ENCODE measurements around the gene ZNRF1. TPM values are rescaled to one million over a fixed set of nuclear protein-coding genes. Genes with fewer than 3 reads are reported as not detected.

ZNRF1 gene
- total and polyA plus RNA-seq, 2 of the 13 experiments (the other 11 are each of a cell fraction or from before 2014, with no cell fraction given), result 43.9 to 58.7 TPM

DNA sequence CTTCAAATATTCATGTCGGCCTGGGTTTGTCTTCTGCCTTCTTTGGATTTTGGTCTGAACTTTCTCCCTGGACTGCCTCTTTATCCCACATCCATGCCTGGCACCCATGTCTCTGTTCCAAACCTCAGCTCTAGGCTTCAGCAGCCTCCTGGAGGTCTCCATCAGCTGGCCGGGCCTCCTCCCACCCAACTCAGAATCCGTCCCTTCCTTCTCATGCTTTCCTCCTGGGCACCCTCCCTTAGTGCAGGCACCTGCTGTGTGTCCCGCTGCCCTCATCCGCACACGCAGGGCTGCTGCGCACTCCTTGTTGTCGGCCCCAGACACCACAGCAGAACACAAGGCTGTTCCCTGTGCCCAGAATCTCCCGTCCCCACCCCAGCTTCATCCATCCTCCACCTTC lies 103.8 kb downstream of the ZNRF1 start:
- no peak for FAIRE-seq

More for the DNA sequence above, 103.8 kb downstream of the ZNRF1 start:
- DNase-seq (ENCODE audit: low spot score) (no peak), ATAC-seq (no peak)
- H3K4me2 ChIP-seq (ENCODE audit: low read depth, low read length), result no peak overlapping the region
- H3K27me3 ChIP-seq (ENCODE audit: control insufficient read depth in 1 of 2, insufficient read depth in 2 of 2, low read length in 2 of 2), result no peaks in the 10 kb centered on the region
- H3K9ac ChIP-seq (ENCODE audit: insufficient read depth, low read depth, low read length), result no peak overlapping the region
- H3K27ac ChIP-seq (ENCODE audit: extremely low read length, insufficient read depth, low read length), result no peak overlapping the region
- peaks cover 23 to 55% of the 10 kb centered on the region in 2 experiments for H3K36me3 ChIP-seq (replicated peaks in 1 of 2; ENCODE audit: control insufficient read depth in 1 of 2, insufficient read depth in 2 of 2, low read length in 2 of 2)
- POLR2A ChIA-PET, result no interaction called here
- H3K9me3 ChIP-seq (ENCODE audit: low read length), result no peaks in the 10 kb centered on the region
- intact Hi-C loops (cut with micrococcal nuclease; ENCODE audit: unreplicated experiment) (no loop called here), in situ Hi-C loops (cut with HindIII; ENCODE audit: extremely low pct_ligation_motif_present, low pct_unique_long_range_greater_than_20kb) (loop anchor here (10.0 kb wide), 1 partner anchor 108 kb away; the partner anchor contains the start of gene ZNRF1)
- no peak overlapping the region for H2AFZ ChIP-seq (ENCODE audit: low read length)
- H3K4me1 ChIP-seq (ENCODE audit: insufficient read depth, low read length), result peaks cover 7% of the 10 kb centered on the region; the same call in 1 of the 2 replicates
- H3K79me2 ChIP-seq (ENCODE audit: insufficient read depth, low read length), result peaks cover 7% of the 10 kb centered on the region
- WGBS (ENCODE audit: low lambda C conversion rate), result 98% methylated on average over 9 of the region's 9 CpGs
- BruUV-seq (replicated peaks), result no TSS peak
- no peak overlapping the region for H3K4me3 ChIP-seq (replicated peaks in 1 of 3; ENCODE audit: insufficient read depth in 1 of 3, low read depth in 2 of 3, low read length in 3 of 3)
- CTCF ChIA-PET (ENCODE audit: low intra/inter-chr PET ratio, low total read pairs), result no interaction called here
- peaks cover 11% of the 10 kb centered on the region for H4K20me1 ChIP-seq (ENCODE audit: insufficient read depth, low read length)
- no peak for TF ChIP-seq ZNF720 (CRISPR knock-in tag; IDR thresholded peaks at IDR 0.05)
- no peak for TF ChIP-seq ZSCAN9 (CRISPR knock-in tag; IDR thresholded peaks at IDR 0.05; ENCODE audit: borderline replicate concordance)
- TF ChIP-seq CC2D1A (CRISPR knock-in tag; IDR thresholded peaks at IDR 0.05), result no peak
- no peak for TF ChIP-seq IKZF1 (IDR thresholded peaks at IDR 0.05)
- TF ChIP-seq, protein P1, sequence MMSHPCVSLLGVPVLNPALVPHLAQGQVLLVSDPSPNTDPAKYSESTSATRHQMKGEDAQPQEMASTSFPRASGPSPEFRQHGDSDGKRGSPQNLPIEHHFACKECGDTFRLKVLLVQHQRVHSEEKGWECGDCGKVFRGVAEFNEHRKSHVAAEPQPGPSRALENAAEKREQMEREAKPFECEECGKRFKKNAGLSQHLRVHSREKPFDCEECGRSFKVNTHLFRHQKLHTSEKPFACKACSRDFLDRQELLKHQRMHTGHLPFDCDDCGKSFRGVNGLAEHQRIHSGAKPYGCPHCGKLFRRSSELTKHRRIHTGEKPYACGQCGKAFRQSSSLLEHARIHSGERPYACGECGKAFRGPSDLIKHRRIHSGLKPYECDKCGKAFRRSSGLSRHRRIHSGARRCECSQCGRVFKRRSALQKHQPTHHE (CRISPR knock-in tag; IDR thresholded peaks at IDR 0.05; ENCODE audit: borderline replicate concordance), result no peak
- TF ChIP-seq, protein P2, sequence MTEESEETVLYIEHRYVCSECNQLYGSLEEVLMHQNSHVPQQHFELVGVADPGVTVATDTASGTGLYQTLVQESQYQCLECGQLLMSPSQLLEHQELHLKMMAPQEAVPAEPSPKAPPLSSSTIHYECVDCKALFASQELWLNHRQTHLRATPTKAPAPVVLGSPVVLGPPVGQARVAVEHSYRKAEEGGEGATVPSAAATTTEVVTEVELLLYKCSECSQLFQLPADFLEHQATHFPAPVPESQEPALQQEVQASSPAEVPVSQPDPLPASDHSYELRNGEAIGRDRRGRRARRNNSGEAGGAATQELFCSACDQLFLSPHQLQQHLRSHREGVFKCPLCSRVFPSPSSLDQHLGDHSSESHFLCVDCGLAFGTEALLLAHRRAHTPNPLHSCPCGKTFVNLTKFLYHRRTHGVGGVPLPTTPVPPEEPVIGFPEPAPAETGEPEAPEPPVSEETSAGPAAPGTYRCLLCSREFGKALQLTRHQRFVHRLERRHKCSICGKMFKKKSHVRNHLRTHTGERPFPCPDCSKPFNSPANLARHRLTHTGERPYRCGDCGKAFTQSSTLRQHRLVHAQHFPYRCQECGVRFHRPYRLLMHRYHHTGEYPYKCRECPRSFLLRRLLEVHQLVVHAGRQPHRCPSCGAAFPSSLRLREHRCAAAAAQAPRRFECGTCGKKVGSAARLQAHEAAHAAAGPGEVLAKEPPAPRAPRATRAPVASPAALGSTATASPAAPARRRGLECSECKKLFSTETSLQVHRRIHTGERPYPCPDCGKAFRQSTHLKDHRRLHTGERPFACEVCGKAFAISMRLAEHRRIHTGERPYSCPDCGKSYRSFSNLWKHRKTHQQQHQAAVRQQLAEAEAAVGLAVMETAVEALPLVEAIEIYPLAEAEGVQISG (CRISPR knock-in tag; IDR thresholded peaks at IDR 0.05), result no peak
- TF ChIP-seq, protein P3, sequence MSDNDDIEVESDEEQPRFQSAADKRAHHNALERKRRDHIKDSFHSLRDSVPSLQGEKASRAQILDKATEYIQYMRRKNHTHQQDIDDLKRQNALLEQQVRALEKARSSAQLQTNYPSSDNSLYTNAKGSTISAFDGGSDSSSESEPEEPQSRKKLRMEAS (IDR thresholded peaks at IDR 0.05), result no peak
- TF ChIP-seq, protein P4, sequence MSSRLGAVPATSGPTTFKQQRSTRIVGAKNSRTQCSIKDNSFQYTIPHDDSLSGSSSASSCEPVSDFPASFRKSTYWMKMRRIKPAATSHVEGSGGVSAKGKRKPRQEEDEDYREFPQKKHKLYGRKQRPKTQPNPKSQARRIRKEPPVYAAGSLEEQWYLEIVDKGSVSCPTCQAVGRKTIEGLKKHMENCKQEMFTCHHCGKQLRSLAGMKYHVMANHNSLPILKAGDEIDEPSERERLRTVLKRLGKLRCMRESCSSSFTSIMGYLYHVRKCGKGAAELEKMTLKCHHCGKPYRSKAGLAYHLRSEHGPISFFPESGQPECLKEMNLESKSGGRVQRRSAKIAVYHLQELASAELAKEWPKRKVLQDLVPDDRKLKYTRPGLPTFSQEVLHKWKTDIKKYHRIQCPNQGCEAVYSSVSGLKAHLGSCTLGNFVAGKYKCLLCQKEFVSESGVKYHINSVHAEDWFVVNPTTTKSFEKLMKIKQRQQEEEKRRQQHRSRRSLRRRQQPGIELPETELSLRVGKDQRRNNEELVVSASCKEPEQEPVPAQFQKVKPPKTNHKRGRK (CRISPR knock-in tag; IDR thresholded peaks at IDR 0.05), result no peak
- TF ChIP-seq ZNF549 (CRISPR knock-in tag; IDR thresholded peaks at IDR 0.05), result no peak
- no peak for TF ChIP-seq MAFG (CRISPR knock-in tag; IDR thresholded peaks at IDR 0.05)
- TF ChIP-seq WIZ (CRISPR knock-in tag; IDR thresholded peaks at IDR 0.05), result no peak
- no peak for TF ChIP-seq ZNF883 (CRISPR knock-in tag; IDR thresholded peaks at IDR 0.05; ENCODE audit: not compliant biosample characterization)

Measured in HepG2 (cell line).